ENCODE data around the gene L1CAM.

- no peak for TF ChIP-seq TAF1 (IDR thresholded peaks at IDR 0.05; ENCODE audit: borderline replicate concordance, insufficient read depth, low read length)
- no peak for TF ChIP-seq POLR2AphosphoS5 (IDR thresholded peaks at IDR 0.05; ENCODE audit: low read depth, low read length)
- no peak for TF ChIP-seq SIN3A (IDR thresholded peaks at IDR 0.05; ENCODE audit: borderline replicate concordance, insufficient read depth, low read length)
Observed at GRCh38 chrX:153933748-153934147, 47.8 kb upstream of the L1CAM start.
